Omental fat pad (tissue), 4 donors: ENCODE results near the gene GSTM2. TPM values are rescaled to one million over a fixed set of nuclear protein-coding genes. Genes with fewer than 3 reads are reported as not detected.
"Not testable (repeated sequence)": the region's sequence is repeated elsewhere in the genome, so short reads cannot be mapped to it uniquely, and the experiment has no call there.

Experiments used
- ATAC-seq: fragments of 150-250 bp; one replicate; pipeline ENCODE4 v1.9.1; 2016; ENCODE audit warnings: mild to moderate bottlenecking, moderate library complexity; ENCODE audit not compliant: low FRiP score
- DNase-seq: peaks from one replicate; pipeline ENCODE4 v3.0.0-alpha.2; 2019; ENCODE audit warnings: low spot score
- CTCF ChIP-seq, 3 donors: fragments of 450-650 bp; IDR thresholded peaks; one replicate each; pipeline ENCODE4 v1.5.1; 2016 to 2017; ENCODE audit warnings: antibody characterized with exemption in 3 of 3, mild to moderate bottlenecking in 3 of 3, moderate library complexity in 2 of 3
- total RNA-seq, 4 donors: library from RNA; depleted of rRNA; stranded (reverse); fragments of >200 nt; gene quantifications; one replicate each; pipeline ENCODE4 v1.1.0, GENCODE V29; 2016

GSTM2 gene
- total RNA-seq, 4 donors from 2014 or later, result 35.3 to 74.7 (median 52.2) TPM

GRCh38 chr1:109697066-109697465 is 29.2 kb downstream of the GSTM2 start:
- no peak for TF ChIP-seq CTCF (IDR thresholded peaks at IDR 0.05)
- ATAC-seq (no peak), DNase-seq (no peak)

DNA sequence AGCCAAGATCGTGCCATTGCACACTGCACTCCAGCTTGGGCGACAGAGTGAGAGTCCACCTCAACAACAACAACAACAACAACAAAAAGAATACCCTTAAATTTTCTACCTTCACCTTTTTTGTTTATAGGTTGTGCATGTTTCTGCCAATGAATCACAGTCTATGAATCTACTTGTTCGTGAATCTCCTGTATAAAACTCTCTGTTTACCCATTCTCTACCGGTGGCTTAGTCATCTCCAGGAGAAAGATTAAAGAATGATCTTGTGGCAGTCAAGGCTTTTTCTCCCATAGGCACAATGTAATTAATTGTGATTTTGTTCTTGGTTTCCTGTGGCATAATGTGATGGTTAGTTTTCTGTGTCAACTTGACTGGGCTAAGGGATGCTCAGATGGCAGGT is 30.0 kb downstream of the GSTM2 start:
- not testable (repeated sequence) for ATAC-seq, DNase-seq

DNA sequence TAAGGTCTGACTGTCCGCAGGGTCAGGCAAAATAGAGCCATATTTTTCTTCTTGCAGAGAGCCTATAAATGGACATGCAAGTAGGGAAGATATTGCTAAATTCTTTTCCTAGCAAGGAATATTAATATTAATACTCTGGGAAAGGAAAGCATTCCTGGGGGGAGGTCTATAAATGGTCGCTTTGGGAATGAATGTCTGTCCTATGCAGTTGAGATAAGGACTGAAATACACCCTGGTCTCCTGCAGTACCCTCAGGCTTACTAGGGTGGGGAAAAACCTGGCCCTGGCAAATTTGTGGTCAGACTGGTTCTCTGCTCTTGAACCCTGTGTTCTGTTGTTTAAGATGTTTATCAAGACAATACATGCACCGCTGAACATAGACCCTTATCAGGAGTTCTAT is 35.1 kb downstream of the GSTM2 start:
- not testable (repeated sequence) for DNase-seq, ATAC-seq

DNA sequence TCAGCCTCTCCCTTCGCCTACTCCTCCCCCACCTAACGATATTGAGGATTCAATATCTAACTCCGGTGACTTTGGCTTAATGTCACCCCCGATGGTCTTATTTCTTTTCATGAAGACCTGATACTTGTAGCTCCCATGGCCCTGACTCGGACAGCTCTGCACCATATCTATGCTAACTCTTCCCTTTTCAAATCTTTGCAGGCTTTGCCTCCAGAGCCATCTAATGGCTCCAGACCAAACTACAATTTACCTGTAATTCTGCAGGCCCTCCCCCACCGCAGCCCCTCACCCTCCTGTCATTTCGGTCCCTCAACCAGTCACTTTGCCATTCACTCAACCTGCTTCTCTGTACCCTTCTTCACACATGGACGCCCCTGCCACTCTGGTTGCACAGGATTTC is 36.3 kb downstream of the GSTM2 start:
- ATAC-seq (no peak), DNase-seq (no peak)
- TF ChIP-seq CTCF (IDR thresholded peaks at IDR 0.05), result no peak

DNA sequence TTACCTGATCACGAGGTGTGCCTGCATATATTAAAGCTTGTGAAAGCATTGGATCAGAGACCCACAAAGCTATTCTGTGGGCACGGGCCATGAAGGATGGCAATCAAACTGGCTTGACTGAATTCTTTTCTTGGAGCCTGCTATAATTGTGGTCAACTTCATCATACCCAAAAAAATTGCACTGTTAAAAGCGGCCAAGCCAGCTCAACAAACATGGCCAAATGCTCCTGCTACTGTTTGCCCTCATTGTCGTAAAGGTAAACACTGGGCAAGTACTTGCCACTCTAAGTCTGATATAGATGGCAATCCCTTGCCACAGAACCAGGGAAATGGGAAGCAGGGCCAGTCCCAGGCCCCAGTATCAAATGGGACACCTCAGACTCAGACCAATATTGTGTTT is 37.6 kb downstream of the GSTM2 start:
- ATAC-seq, result no peak
- TF ChIP-seq CTCF (IDR thresholded peaks at IDR 0.05), result no peak
- no peak for DNase-seq

DNA sequence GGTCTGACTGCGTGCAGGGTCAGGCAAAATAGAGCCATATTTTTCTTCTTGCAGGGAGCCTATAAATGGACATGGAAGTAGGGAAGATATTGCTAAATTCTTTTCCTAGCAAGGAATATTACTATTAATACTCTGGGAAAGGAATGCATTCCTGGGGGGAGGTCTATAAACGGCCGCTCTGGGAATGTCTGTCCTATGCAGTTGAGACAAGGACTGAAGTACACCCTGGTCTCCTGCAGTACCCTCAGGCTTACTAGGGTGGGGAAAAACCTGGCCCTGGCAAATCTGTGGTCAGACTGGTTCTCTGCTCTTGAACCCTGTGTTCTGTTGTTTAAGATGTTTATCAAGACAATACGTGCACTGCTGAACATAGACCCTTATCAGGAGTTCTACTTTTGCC is 41.1 kb downstream of the GSTM2 start:
- ATAC-seq, DNase-seq: not testable (repeated sequence)

- not testable (repeated sequence) for DNase-seq, ATAC-seq
Observed at GRCh38 chr1:109709822-109710221, 42.0 kb downstream of the GSTM2 start.

GRCh38 chr1:109711593-109712320 is 43.9 kb downstream of the GSTM2 start, which contains the start of gene GSTM5:
Gene GSTM5, plus strand, starts transcription at chr1:109712251. Its CDS starts 62 bp downstream, at chr1:109712313.
- DNase-seq, ATAC-seq: not testable (repeated sequence)

DNA sequence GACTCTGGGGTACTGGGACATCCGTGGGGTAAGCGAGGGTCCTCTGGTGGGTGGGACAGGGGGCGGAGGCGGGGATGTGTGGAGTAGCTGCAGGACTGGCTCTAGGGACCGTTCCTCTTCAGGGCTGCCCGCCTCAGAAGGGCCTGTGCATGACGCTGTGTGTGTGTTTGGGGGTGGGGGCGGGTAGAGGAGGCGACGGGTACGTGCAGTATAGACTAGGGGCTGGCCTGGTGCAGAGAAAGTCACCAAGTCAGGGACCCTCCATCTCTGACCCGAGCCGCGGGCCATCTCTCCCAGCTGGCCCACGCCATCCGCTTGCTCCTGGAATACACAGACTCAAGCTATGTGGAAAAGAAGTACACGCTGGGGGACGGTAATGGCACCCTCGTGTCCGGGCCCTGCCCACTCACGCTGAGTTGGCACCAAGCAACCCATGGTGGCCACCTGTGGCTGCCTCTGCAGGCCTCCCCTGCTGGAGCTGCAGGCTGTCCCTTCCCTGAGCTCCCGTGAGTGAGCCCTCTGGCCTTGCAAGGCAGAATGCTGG is 44.5 kb downstream of the GSTM2 start:
- ATAC-seq (no peak), DNase-seq (no peak)

More for the DNA sequence above, 44.5 kb downstream of the GSTM2 start:
- TF ChIP-seq CTCF (IDR thresholded peaks at IDR 0.05), result no peak
